GM18498 (cell line): ENCODE measurements around the gene RAPGEF5.

Experiments
- ATAC-seq: cut with Tn5 transposase; IDR thresholded peaks from one replicate; pipeline ENCODE4 v1.9.1; 2021; ENCODE audit warnings: mild to moderate bottlenecking, moderate library complexity; ENCODE audit not compliant: unreplicated experiment

RAPGEF5 gene

DNA sequence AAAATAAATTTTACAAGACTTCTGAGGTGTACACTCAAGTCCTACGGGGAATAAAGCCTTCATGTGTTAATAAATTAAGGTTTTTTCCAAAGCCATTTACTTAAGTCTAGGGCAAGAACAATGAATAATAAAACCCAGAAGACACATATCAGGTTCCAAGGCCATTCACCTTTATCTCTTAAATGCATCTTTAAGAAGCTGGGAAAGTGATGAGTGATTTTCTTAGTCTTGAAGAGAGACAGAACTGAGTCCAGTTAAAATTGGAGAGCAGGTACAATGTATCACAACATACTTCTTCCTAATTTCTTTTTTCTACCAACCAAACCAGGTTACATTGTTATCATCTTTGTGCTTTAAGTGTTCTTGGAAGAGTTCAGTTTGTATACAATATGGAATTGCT is 189.5 kb downstream of the RAPGEF5 start:
- ATAC-seq: no peak

DNA sequence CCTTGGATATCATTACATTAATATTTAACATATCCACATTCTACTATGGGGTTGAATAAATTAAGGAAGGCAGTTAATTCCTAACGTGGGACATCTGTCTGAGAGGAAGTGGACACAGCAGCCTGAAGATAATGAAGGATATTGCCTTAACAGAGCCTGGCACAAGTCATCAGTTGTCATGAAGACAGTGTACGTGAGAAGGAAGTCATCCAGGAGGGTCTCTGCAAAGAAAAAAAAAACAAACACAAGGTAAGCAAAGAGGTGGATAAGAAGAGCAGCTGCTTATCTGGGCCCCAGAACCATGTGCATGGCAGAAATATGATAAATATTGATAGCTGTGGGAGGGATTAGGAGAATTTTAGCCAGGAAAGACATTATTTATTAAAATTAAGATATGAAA is 190.0 kb downstream of the RAPGEF5 start:
- ATAC-seq: no peak

DNA sequence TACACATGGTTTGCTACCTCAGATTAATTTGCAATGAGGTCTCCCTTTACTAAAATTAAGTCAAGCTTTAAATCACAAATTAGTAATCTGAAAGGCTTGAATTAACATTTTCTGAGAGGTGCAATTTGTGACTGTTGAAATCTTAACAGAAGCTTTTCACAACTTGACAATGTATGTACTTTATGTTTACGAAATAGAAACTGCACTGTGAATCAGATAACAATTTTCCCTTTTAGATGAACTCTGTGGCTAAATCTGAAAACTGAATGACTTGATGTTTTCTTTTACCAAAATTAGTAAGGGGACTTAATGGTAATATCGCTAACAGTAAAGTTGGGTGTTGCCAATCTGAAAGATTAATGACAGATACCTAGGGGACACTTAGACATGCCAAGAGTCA is 197.6 kb downstream of the RAPGEF5 start:
- ATAC-seq: no peak

DNA sequence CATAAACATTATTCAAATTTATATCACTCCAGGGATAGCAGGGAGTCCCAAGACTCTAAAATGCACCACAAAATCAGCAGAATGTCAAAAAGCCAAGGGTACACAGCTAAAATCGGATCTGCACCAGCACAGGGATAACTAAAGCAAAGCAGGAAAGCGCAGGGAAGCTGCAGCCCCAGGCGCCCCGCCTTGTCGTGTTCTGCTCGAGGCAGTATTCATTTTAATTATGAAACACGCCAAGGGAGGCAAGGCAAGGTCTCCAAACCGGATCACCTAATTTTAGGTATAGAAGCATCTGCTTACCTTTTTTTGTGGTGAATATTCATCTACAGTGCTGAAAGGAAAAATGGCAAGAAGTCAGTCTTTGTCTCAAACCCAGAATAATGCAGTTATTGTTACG is 199.4 kb downstream of the RAPGEF5 start:
- ATAC-seq: no peak

DNA sequence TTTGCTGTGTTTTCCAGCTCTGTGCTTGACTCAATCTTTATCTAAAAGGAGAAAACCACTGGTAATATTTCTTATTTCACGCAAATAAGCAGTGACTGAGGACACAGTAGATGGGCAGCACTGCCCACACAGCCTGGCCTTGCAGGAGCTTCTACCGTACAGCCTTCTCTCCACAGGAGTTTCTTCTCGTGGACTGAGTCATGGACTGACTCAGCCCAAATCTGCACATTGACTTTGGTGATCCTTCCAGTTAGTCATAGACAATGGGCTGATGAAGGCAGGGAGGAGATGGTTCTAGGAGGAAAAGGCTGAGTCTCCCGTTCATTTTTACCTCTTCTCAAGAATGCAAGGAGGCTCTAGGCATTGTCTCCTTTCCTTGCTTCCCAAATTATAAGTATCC is 200.7 kb downstream of the RAPGEF5 start:
- ATAC-seq: no peak

DNA sequence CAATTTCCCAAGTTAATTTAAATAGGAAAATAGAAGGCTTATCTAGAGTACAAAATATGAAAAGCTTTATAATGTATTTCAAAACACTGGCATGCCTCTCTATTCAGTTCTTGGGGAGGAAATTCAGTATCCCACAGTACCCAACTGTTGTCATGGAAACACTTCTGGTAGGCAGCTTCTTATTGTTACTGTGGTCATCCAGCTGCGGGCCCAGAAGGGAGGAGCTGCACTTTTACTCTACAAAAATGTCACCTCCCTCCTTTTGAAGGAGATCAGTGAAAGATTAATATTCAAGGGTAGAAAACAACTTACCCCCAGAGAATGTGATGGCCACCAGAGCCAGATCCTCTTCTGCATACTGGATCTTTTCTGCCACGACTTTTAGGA is 202.8 kb downstream of the RAPGEF5 start:
- ATAC-seq: no peak

DNA sequence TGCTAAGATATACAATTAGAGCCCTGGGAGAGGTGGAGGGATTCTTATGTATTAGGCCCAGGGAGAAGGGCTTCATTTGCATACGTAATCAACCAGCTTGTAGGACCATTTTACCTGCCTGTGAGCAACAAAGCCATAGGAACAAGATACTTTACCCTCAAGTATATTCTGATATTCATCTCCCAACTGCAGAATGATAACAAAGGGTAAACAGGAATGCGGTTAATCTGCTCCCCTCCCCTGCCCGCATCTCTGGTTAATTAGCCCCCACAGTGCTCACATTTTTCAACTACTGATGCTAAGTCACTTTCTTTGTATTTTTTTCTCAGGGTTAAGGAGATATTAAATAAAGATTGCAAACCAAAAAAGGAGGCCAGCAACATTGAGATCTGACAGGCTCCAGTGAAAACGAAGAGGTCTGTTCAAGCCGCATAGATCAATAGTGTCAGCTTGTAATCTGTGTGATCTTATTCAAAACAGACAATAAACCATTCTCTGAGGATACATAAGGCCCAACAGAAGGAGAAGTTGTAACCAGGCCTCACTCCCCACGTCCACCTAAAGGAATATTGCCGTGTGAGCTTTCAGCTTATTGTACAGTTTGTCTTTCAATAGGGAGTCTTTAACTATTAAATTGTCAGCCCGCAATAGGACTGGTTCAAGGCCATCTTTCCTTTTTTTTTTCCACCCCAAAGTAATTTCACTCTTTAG is 203.4 kb downstream of the RAPGEF5 start:
- no peak for ATAC-seq

DNA sequence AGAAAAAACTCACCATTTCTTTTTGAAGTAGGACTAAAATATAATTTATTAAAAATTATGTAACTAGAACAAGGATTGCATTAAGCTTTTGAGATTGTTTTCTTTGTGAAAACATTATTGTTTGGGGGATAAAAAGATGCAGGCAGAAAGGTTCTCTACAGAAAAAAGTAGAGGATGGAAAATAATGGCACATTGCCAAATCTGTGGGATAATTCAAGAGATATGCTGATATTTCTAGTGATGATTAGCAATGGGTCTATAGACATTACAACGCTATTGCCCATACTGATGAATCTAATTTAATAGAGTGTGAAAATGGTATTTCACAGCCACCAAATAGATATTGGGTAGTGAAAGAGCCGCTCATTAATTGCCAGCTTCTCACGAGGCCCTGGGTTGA is 204.3 kb downstream of the RAPGEF5 start:
- no peak for ATAC-seq

DNA sequence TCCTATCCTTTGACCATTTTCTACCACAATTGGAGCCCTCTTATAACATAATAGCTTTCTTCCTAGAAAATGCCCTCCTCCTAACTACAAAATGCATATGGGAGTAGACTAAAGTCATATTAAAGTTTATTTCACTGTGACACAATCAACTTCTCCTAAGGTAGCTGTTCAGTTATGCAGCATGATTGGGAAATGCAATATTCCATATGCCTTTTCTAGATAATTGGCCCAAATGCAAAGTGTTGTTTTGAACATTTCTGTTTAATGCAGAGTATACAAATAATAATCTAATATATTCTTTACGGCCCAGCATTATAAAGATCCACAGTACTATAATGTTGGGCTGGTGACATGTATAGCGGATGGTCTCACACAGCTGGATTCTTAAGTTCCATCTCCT is 205.1 kb downstream of the RAPGEF5 start:
- no peak for ATAC-seq

DNA sequence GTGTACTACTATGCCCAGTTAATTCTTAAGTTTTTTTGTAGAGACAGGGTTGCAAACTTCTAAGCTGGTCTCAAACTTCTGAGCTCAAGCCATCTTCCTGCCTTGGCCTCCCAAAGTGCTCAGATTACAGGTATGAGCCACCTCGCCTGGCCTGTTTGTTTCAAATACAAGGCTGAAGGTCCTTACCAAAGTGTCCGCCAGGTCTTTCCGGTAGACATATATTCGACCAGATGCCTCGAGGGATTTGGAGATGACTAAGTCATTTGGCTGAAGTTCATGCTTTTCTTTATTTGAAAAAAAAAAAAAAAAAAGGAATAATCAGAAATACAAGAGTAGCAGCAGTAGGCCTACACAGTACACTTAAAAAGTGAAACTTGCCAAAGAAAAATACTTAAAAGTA is 206.7 kb downstream of the RAPGEF5 start:
- no peak for ATAC-seq

DNA sequence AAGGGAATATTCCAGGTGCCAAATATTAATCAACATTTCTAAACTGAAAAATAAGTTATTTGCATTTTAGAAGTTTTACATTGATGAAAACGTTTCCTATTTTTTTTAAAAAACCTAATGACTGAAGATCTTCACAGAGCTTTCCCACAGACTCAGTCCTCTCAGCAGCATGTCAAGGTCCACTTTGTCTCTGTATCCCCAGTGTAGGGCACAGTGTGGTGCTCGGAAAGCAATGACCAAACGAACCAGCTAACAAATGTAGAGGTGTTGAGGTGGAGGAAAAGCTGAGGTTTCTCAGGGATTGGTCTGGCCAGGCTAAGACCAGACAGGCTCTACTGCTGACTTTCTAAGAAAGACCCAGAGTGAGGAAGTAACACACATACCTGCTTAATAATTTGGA is 209.1 kb downstream of the RAPGEF5 start:
- no peak for ATAC-seq

DNA sequence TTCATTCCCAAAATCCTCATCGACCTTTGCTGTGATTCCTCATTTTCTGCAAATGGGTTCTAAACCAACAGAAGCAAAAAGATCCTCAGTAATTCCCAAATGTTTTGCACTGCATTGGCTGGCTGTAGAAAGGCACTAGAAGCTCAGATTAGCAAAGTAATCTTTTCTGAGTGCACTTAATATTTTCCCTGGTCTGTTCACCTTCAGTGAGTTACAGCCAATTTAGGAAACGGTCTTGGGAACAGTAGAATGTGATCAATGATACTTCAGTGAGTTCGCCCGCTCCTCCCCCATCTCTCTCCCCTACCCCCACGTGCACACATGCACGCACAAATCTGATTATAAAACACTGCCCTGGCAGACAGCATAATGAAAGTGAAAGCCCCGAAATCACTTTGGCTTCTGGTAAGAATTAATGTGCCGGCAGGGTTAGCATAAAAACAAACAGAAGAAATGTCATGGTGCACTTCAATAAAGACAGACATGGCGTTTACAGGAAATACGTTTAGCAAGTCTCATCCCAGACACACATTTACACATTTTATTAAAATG is 209.9 kb downstream of the RAPGEF5 start:
- no peak for ATAC-seq

DNA sequence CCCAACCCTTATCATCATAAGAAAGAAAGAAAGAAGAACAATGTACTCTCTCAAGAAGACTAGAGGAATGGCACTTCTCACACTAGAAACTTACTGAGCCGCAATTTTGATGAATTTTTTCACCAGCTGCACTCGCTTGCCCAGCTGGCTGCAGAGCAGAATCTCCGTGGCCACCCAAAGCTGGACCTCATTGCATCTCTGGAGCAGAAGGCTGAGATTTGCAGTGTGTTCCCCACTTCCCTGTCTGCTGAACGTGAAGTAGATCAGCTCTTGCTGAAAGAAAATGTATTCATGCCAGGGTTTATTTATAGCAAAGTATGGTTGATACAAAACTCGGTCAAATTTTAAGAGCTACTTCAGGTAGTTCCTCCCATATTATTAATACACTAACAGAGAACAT is 212.0 kb downstream of the RAPGEF5 start:
- ATAC-seq: no peak

DNA sequence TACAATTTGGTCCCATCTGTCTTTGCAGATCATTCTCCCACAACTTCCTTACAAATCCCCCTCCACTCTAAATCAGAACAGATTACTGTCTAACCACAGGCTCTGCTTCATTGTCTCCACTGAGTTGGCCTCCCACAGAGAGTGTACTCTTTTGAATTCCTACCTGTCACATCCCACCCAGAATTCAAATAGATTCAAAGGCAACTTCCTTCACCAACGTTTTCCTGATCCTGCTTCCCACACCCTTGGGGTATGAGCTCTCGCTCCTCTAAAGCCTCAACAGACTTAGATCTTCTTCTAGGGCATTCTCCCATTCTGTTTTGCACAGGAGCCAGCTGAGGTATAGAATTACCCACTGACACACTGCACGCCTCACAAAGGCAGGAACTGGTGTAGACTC is 213.5 kb downstream of the RAPGEF5 start:
- ATAC-seq: no peak

DNA sequence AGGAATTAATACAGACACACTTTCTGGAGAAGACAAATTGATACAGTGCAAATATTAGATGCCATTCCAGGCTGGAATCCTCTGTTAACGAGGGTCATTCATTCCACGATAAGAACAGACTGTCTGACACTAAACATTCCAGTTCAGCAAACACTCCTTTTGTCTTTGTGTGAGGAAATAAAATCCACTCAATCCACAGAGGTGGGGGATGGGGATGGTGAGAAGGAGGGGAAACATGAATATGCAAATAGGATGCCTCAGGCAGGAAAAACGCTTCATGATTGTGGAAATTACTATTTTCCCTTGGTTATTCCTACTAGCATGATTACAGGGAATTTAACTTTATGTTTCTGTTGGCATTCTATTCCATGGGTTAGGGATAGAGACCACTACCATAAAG is 214.4 kb downstream of the RAPGEF5 start:
- ATAC-seq: no peak

DNA sequence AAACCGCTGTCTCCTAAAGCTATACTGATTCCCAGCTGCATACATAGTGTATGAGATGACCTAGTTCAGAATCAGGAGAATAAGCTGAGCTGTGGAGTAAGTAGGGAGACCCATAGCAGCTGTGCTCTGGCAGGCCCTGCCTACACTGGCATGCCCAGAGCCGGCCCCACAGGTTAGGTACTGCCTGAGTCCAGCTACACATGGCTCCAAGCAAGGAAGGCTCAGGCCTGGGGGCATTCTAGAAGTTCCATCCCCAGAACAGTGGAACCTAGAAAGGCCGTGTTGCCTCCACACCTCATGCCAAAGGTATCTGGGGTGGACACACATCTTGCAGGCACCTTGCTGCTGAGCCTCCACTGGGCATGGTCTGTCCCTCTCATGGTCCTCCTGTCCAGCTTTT is 215.6 kb downstream of the RAPGEF5 start:
- no peak for ATAC-seq

DNA sequence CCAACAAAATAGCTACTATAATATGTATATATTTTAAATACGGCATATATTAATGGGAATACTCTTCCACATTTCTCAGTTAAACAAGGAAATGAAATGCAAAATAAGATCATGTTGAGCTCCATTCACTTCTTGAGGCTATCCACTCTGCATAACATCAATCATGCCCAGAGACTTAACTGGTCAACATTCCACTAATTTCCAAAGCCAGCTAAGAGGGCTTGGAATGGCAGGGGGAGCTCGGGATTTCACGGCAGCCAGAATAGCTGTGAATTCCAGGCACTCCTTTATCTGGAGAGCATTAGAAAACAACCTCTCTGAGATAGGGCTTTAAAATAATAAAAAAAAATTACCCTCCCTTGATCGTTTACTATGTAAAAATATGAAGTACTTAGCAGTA is 216.4 kb downstream of the RAPGEF5 start:
- ATAC-seq: no peak

DNA sequence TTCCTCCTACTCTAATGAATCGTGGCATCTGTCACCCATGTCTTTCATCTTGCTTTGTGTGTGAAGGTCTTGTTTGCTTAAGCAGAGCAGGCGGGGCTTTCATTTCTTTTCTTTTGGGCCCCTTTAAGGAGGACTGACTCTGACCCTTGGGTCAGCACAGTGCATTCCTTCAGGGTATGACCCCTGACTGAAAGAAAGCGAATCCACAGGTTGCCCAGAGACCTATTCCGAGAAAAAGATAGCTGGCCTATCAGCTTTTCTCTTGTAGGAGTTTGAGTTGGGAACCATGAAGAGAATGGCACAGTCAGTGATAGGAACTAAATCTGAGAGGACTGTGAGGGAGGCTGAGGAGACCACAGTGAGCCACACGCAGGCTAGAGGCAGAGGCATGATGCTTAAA is 218.1 kb downstream of the RAPGEF5 start:
- ATAC-seq: no peak

DNA sequence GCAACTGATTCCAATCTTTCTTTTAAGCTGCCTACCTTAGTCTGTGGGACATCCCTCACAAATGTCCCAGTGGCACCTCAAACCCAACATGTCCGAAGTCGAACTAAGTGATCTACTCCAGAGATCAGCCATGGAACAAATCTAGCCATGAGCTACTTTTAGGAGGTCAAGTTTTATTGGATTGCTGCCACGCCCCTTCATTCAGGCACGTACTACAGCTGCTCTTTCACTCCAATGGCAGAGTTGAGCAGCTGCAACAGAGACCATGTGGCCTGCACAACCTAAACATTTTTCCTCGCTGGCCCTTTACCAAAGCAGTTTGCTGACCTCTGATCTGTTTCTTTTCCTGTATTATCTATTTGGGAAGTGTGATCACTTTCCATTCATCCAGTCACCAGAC is 218.8 kb downstream of the RAPGEF5 start:
- ATAC-seq: no peak

DNA sequence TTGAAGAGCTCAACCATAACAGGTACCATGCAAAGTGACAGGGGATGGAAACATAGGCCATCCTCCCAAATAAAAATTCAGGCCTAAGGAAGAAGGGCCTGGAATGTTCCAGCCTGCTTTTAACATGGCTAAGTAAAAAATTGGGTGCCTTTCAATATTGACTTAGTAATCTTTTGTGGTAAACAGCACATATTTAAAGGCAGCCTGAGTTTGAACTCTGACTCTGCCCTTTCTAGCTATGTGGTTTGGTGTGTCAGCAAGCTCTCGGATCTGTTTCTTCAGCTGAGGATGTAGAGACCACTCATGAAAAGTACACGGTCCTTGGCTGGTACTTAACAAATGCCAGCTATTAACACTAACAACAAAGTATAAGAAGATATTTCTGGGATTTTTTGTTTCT is 219.5 kb downstream of the RAPGEF5 start:
- no peak for ATAC-seq

DNA sequence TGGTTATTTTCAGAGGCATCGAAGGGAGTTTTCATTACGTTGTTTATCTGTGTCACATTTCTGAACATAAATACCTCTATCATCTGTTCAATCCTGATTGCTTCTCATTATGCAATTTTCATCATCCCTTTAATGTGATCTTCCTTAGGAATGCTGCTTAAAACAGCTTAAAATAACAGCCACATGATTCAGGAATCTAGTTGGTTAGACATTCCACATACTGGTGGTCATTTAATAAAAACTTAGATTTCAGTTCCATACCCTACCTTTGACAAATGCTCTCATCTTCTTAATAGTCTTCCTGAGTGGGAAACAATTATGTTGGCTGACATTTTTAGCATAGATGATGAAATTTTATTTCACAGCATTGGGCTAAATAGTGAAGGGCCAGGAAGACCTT is 219.9 kb downstream of the RAPGEF5 start:
- ATAC-seq: no peak

DNA sequence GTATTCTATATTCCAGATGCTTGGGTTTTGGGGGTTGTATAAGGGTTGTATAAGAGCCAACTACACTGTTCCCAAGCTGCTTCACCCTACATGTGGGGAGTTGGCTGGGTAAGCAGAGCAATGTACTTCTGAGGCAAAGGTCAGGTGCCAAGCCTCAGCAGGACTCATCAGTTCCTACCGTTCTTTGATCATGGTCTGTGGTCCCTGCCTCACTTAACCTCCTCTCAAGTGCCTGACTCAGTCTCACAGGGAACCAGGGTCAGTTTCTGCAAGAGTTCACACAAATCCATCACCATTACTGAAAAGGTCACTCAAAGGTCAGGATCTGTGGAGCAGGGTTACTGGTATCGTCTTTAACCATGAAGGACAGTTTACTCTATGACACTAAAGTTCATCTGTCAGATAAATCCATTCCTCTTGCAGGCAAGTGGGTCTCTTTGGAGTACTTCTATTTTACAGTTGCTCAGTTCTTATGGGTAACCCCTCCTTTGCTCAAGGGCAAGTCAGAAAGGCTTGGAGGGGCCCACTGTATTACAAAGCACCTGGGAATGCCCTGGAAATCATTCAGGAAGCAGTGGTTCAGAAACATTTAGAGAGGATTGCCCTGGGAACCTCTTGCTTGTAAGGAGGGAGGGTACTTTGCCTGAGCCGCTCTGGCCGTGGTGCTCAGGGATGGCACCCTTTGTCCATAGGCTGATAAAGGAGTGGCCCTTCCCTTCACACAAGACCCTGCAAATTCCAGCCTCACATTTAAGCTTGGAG is 227.0 kb downstream of the RAPGEF5 start:
- ATAC-seq: no peak
